HepG2 (cell line): ENCODE data around the gene UBE2O. TPM values are rescaled to one million over a fixed set of nuclear protein-coding genes. Genes with fewer than 3 reads are reported as not detected.
A peak's percentile ranks its signal among the peaks of the same experiment; 100 is the strongest.

Experiments
- AGO1 ChIP-seq: fragments of 200-400 bp; formaldehyde crosslinking; IDR thresholded peaks from 2 replicates; pipeline ENCODE4 v1.6.1; 2017; ENCODE audit warnings: mild to moderate bottlenecking, low read depth, low read length, moderate library complexity; ENCODE audit not compliant: poor library complexity, severe bottlenecking
- CAMTA2 ChIP-seq: sonication (generic); formaldehyde crosslinking; IDR thresholded peaks from 2 replicates; pipeline ENCODE4 v1.4.0; 2020; ENCODE audit warnings: mild to moderate bottlenecking, missing genetic modification reagents, borderline replicate concordance
- DNMT3B ChIP-seq: conservative IDR thresholded peaks from 2 replicates; pipeline ENCODE4 v1.6.1; 2016; ENCODE audit warnings: missing biosample characterization, control low read depth
- FOXM1 ChIP-seq: sonication (generic); formaldehyde crosslinking; IDR thresholded peaks from 2 replicates; pipeline ENCODE4 v1.5.0; 2020; ENCODE audit warnings: missing genetic modification reagents
- HDAC1 ChIP-seq: sonication (generic); formaldehyde crosslinking; IDR thresholded peaks from 2 replicates; pipeline ENCODE4 v1.5.1; 2020; ENCODE audit warnings: mild to moderate bottlenecking, missing genetic modification reagents
- KLF16 ChIP-seq, 2 experiments: sonication (generic) in 1 of 2; formaldehyde crosslinking in 1 of 2; IDR thresholded peaks; 2 replicates each; pipeline versions ENCODE4 v1.6.1 to v1.8.0; 2016 to 2023; ENCODE audit warnings: missing genetic modification reagents in 2 of 2, missing compliant biosample characterization in 1 of 2
- PLRG1 ChIP-seq: fragments of 450-650 bp; conservative IDR thresholded peaks from 2 replicates; pipeline ENCODE4 v1.6.1; 2016
- SALL2 ChIP-seq: sonication (generic); formaldehyde crosslinking; IDR thresholded peaks from 2 replicates; pipeline ENCODE4 v1.8.1; 2023; ENCODE audit warnings: mild to moderate bottlenecking, missing genetic modification reagents, inconsistent platforms
- SATB2 ChIP-seq: sonication (generic); formaldehyde crosslinking; IDR thresholded peaks from 2 replicates; pipeline ENCODE4 v1.5.0; 2020; ENCODE audit warnings: missing genetic modification reagents
- SETDB1 ChIP-seq: sonication (generic); formaldehyde crosslinking; IDR thresholded peaks from 2 replicates; pipeline ENCODE4 v1.5.1; 2020; ENCODE audit warnings: missing genetic modification reagents, mild to moderate bottlenecking, borderline replicate concordance
- SOX6 ChIP-seq, 2 experiments: fragments of 450-650 bp in 1 of 2; sonication (generic) in 1 of 2; formaldehyde crosslinking in 1 of 2; IDR thresholded peaks; 2 replicates each; pipeline versions ENCODE4 v1.4.0 to v1.6.1; 2017 to 2020; ENCODE audit warnings: antibody characterized with exemption in 1 of 2, mild to moderate bottlenecking in 1 of 2, missing genetic modification reagents in 1 of 2
- ZNF124 ChIP-seq: sonication (generic); formaldehyde crosslinking; IDR thresholded peaks from 2 replicates; pipeline ENCODE4 v1.4.0; 2020; ENCODE audit warnings: missing genetic modification reagents
- ZNF350 ChIP-seq: sonication (generic); formaldehyde crosslinking; IDR thresholded peaks from 2 replicates; pipeline ENCODE4 v1.4.0; 2020; ENCODE audit warnings: mild to moderate bottlenecking, low read depth, missing genetic modification reagents, borderline replicate concordance
- ZNF589 ChIP-seq: sonication (generic); formaldehyde crosslinking; conservative IDR thresholded peaks from 2 replicates; pipeline ENCODE4 v1.8.0; 2022; ENCODE audit warnings: mild to moderate bottlenecking, moderate library complexity, missing genetic modification reagents
- ZNF879 ChIP-seq: sonication (generic); formaldehyde crosslinking; IDR thresholded peaks from 2 replicates; pipeline ENCODE4 v1.8.1; 2023; ENCODE audit warnings: missing genetic modification reagents
- ZZZ3 ChIP-seq: sonication (generic); formaldehyde crosslinking; IDR thresholded peaks from 2 replicates; pipeline ENCODE4 v1.4.0; 2020; ENCODE audit warnings: missing genetic modification reagents, mild to moderate bottlenecking, borderline replicate concordance
- polyA plus RNA-seq, 8 experiments: library from polyadenylated mRNA; depleted of rRNA in 3 of 8; stranded (reverse) in 7 of 8; unstranded in 1 of 8; fragments of >200 nt; fragmentation: Illumina TruSeq in 4 of 8; extraction: Trizol in 4 of 8; gene quantifications; 2 replicates each; pipeline versions ENCODE4 v1.2.1 to v1.2.3, GENCODE V29; 2011 to 2016; ENCODE audit warnings: low read depth in 4 of 8, missing spikeins in 1 of 8, mixed read lengths in 1 of 8; ENCODE audit not compliant: insufficient read depth in 1 of 8
- total RNA-seq, 5 experiments: library from RNA; depleted of rRNA; stranded (reverse); fragments of >200 nt; fragmentation: Illumina TruSeq; extraction: Trizol; gene quantifications; 2 replicates each; pipeline ENCODE4 v1.2.3, GENCODE V29; 2016; ENCODE audit warnings: low read depth in 1 of 5
- TF ChIP-seq, protein P1 (sequence below): sonication (generic); formaldehyde crosslinking; IDR thresholded peaks from 2 replicates; pipeline ENCODE4 v1.5.0; 2020; ENCODE audit warnings: mild to moderate bottlenecking, missing genetic modification reagents, borderline replicate concordance

Gene UBE2O
- total and polyA plus RNA-seq, 2 of the 13 experiments (the other 11 are each of a cell fraction or from before 2014, with no cell fraction given): 21.5 to 23.5 TPM

DNA sequence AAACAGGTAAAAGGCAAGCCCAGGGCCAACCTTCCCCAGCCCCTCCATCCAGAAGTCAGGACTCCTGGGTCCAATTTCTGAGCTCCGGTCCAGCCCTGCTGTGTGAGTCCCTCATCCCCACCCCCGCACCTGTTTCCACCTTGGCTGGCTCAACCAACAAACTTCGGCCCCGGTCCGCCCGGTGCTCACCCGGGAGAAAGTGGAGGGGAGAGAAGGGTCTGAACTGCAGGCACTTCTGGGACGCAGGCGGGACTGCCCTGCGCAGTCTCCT is 47.7 kb upstream of the UBE2O start (continued):
- TF ChIP-seq, protein P1, sequence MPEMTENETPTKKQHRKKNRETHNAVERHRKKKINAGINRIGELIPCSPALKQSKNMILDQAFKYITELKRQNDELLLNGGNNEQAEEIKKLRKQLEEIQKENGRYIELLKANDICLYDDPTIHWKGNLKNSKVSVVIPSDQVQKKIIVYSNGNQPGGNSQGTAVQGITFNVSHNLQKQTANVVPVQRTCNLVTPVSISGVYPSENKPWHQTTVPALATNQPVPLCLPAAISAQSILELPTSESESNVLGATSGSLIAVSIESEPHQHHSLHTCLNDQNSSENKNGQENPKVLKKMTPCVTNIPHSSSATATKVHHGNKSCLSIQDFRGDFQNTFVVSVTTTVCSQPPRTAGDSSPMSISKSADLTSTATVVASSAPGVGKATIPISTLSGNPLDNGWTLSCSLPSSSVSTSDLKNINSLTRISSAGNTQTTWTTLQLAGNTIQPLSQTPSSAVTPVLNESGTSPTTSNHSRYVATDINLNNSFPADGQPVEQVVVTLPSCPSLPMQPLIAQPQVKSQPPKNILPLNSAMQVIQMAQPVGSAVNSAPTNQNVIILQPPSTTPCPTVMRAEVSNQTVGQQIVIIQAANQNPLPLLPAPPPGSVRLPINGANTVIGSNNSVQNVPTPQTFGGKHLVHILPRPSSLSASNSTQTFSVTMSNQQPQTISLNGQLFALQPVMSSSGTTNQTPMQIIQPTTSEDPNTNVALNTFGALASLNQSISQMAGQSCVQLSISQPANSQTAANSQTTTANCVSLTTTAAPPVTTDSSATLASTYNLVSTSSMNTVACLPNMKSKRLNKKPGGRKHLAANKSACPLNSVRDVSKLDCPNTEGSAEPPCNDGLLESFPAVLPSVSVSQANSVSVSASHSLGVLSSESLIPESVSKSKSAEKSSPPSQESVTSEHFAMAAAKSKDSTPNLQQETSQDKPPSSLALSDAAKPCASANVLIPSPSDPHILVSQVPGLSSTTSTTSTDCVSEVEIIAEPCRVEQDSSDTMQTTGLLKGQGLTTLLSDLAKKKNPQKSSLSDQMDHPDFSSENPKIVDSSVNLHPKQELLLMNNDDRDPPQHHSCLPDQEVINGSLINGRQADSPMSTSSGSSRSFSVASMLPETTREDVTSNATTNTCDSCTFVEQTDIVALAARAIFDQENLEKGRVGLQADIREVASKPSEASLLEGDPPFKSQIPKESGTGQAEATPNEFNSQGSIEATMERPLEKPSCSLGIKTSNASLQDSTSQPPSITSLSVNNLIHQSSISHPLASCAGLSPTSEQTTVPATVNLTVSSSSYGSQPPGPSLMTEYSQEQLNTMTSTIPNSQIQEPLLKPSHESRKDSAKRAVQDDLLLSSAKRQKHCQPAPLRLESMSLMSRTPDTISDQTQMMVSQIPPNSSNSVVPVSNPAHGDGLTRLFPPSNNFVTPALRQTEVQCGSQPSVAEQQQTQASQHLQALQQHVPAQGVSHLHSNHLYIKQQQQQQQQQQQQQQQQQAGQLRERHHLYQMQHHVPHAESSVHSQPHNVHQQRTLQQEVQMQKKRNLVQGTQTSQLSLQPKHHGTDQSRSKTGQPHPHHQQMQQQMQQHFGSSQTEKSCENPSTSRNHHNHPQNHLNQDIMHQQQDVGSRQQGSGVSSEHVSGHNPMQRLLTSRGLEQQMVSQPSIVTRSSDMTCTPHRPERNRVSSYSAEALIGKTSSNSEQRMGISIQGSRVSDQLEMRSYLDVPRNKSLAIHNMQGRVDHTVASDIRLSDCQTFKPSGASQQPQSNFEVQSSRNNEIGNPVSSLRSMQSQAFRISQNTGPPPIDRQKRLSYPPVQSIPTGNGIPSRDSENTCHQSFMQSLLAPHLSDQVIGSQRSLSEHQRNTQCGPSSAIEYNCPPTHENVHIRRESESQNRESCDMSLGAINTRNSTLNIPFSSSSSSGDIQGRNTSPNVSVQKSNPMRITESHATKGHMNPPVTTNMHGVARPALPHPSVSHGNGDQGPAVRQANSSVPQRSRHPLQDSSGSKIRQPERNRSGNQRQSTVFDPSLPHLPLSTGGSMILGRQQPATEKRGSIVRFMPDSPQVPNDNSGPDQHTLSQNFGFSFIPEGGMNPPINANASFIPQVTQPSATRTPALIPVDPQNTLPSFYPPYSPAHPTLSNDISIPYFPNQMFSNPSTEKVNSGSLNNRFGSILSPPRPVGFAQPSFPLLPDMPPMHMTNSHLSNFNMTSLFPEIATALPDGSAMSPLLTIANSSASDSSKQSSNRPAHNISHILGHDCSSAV: peak; percentile 79; the same call in 1 of the 2 replicates
- TF ChIP-seq ZNF589: 0 out of 2 replicates have a peak, but pooled peaks have one; percentile 61
- TF ChIP-seq CAMTA2 (CRISPR knock-in tag): peak; percentile 77; the same call in 1 of the 2 replicates
- TF ChIP-seq KLF16 (CRISPR knock-in tag; IDR thresholded peaks at IDR 0.05): 0 out of 4 replicates have a peak, but pooled peaks of 1 of the 2 experiments have one; percentile 9
- no peak for TF ChIP-seq PLRG1
- no peak for TF ChIP-seq SATB2 (CRISPR knock-in tag)
- TF ChIP-seq ZNF350 (CRISPR knock-in tag): no peak
- TF ChIP-seq ZZZ3 (CRISPR knock-in tag): peak; percentile 20; the same call in 1 of the 2 replicates
- TF ChIP-seq SETDB1 (CRISPR knock-in tag): no peak
- no peak for TF ChIP-seq FOXM1 (CRISPR knock-in tag)
- TF ChIP-seq ZNF124 (CRISPR knock-in tag): no peak
- TF ChIP-seq ZNF879 (CRISPR knock-in tag): no peak
- no peak for TF ChIP-seq SOX6 (IDR thresholded peaks at IDR 0.05)
- no peak; the same call in 1 of the 2 replicates for TF ChIP-seq SOX6 (CRISPR knock-in tag; IDR thresholded peaks at IDR 0.05)
- TF ChIP-seq HDAC1 (CRISPR knock-in tag): peak; percentile 14; the same call in 1 of the 2 replicates
- TF ChIP-seq SALL2 (CRISPR knock-in tag): peak; percentile 30; the same call in 1 of the 2 replicates
- no peak for TF ChIP-seq AGO1
- TF ChIP-seq DNMT3B (CRISPR knock-in tag): peak; percentile 61; the same call in 1 of the 2 replicates
